HG03439 (cell line): ENCODE data around the gene CCDC63.
A peak's percentile ranks its signal among the peaks of the same experiment; 100 is the strongest.

Experiments used
- ATAC-seq: cut with Tn5 transposase; IDR thresholded peaks from one replicate; pipeline ENCODE4 v1.9.1; 2021; ENCODE audit warnings: mild to moderate bottlenecking, moderate library complexity; ENCODE audit not compliant: unreplicated experiment

The CCDC63 gene

DNA sequence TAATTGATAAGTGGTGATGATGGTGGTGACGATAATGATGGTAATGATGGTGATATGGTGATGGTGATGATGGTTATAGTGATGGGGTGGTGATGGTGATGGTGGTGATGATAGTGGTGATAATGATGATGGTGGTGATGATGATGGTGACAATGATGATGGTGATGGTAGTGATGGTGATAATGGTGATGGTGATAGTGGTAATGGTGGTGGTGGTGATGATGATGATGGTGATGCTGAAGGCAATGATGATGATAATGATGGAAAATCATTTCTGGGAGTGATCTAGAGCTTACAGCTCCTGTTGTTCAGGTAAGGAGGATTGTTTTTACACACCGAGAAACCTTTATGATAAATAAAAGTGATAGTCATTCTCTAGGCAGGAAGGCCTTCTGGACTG, 33.9 kb downstream of the CCDC63 start:
- ATAC-seq = no peak

DNA sequence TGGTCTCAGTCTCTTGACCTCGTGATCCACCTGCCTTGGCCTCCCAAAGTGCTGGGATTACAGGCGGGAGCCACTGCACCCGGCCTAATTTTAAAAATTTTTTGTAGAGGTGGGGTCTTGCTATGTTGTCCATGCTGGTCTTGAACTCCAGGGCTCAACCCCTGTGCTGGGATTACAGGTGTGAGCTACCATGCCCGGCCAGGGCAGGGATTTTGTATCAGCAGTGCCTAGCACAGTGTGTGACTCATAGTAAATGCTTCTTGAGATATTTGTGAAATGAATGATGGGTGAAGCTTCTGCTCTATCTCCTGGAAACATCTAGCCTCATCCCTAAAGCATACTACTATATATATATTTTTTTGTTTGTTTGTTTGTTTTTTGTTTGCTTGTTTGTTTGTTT, 36.5 kb downstream of the CCDC63 start:
- no peak for ATAC-seq

DNA sequence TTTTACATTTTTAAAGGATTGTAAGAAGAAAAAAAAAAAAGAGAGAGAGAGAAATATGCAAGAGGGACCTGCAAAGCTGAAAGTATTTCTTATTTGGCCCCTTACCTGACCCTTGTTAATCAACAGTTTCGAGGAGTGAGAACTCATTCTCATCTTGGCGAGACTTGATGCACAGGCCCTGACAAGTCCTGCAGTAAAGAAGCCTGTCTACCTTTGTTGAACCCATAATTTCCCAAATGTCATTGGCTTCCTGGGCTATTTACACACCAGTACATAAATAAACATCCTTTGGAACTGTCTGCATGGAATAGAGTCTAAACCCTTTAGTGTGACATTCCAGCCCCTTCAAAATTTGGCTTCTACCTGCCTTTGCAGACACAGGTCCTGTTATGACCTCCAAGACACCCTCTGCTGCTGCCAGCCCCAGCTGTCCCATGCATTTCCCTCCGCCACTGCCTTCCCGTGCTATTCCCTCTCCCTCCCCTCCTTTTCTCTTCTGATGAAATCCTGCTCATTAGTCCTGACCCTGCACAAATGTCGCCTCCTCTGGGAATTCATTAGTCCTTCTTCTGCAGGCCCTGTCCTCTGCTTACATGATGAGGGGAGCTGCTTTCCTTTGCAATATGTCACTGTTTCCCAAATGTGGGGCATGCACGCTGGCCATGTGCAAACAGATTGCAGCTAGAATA, 38.5 kb downstream of the CCDC63 start:
- ATAC-seq = no peak

DNA sequence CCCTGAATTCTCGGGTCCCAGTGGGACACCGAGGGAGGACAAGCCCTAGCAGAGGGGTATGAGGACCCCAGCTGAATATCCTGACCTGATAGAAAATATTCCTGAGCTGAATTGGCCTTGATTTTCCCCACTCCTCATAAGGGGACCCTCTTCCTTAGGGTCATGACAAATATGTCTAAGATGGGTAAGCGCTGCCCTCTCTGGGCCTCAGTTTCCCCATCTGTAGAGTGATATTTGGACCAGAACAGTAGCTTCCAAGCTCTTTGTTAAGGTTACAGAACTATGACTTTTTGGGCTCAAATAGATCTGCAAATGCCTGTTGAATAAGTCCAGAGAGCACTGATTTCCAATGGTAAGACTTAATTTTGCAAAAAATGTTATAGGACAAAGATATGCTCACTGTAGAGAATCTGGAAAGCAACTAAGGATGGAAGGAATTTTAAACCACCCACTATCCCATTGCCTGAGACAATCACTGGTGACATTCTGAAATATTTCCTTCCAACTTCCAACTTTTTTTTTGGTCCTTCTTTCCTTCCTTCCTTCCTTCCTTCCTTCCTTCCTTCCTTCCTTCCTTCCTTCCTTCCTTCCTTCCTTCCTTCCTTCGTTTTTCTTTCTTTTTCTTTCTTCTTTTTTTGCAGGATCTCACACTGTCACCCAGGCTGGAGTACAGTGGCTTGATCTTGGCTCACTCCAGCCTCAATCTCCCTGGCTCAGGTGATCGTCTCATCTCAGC, 41.6 kb downstream of the CCDC63 start:
- ATAC-seq = no peak

DNA sequence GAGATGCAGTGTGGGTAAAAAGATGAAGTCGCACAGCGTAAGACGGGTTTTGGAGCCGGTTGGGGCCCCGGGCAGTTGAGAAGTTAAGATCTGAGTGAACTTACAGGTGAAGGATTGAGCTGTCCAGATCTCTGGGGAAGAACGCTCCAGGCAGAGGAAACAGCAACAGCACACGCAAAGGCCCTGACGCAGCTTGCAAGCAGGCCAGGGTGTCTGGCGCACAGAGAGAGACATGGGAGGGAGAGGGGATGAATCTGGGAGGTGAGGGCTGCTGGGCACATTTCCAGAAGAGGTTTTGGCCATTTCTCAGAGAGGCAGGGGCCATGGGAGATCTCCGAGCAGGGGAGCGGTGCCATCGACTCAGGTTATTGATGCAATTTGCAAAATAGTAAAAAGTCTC, 42.6 kb downstream of the CCDC63 start:
- ATAC-seq = no peak

GRCh38 chr12:110893956-110894355, 47.2 kb downstream of the CCDC63 start:
- ATAC-seq = no peak

DNA sequence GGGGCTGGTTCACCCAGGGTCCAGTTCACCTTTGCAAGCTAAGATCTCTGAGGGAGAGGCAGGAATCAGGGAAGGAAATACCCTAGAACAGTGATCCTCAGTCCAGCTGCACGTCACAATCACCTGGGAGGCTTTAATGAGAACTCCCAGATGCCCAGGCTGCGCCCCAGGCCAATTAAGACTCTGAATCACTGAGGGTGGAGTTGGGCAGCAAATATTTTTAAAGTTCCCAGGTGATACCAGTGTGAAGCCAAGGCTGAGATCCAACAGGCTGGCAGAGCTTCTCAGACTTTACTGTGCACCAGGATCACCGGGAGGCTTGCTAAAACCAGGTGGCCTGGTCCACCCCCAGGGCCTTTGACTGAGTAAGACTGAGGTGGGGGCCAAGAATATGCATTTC, 49.8 kb downstream of the CCDC63 start:
- ATAC-seq = no peak

- no peak for ATAC-seq
These were observed 54.6 kb downstream of the CCDC63 start for GRCh38 chr12:110901401-110901800.

DNA sequence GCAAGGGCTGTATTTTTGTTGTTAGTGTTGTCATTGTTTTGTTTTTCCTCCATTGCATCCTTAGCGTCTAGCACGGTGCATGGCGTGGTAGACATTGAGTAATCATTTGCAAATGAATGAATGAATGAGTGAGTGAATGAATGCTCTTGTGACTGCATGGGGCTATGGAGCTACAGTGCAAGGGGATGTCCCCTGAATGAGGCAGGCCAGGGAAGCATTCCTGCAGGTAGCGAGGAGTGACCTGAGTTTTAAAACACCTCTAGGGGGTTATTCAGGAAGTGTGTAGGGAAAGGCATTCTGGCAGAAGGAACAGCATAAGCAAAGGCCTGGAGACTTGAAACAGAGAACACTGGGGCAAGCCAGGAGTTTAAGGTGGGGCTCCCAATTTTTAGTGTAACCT, 56.7 kb downstream of the CCDC63 start:
- no peak for ATAC-seq

DNA sequence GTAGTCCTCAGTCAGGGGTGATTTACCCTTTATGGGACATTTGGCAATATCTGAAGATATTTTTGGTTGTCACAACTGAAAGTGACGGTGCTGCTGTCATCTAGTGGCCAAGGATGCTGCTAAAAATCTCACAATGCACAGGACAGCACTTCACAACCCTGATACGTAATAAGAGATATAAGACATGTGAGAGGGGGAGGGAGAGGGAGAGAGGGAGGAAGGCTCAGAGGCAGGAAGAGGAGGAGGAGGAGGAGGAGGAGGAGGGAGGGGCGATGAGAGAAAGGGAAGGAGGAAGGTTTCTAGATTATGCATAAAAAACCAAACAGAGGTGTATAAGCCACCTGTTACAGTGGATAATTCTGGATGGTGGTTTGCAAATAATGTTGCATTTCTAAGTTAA, 59.3 kb downstream of the CCDC63 start:
- ATAC-seq = no peak

DNA sequence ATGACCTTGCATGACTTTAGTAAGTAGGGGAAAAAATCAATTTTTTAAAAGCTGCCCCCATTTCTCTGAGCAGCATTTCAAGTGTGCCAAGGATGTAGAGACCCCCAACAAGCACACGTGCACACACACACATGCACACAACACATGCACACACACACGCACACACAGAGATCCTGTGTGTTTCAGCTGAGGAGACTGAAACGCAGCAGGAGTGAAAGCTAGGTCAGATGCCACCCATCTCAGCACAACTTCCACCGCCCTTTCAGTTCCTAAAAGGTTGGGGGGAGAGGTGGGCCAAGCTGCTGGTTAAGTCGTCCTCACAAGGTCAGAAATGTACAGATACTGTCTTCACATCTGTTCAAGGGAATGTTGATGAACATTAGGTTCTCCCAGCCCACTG, 59.7 kb downstream of the CCDC63 start:
- ATAC-seq = no peak

DNA sequence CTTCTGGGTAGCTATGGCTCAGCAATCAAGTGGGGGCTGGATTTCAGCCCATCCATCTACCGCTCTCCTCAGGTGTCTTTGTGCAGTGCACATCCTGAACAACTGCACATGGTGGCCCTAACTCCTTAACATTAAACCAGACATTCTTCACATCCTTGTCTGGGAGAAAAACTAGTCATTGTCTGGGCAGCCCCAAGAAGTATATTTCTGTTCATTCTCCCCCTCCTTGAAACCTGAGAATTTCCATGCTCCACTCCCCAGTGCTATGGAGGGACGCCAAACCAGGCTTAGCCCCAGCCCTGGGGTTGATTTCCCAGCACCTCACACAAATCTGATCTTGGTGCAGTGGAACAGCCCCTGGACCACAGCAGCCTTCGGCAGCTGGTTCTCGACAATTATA, 60.2 kb downstream of the CCDC63 start:
- ATAC-seq = no peak

GRCh38 chr12:110907583-110907982, 60.8 kb downstream of the CCDC63 start:
- no peak for ATAC-seq

DNA sequence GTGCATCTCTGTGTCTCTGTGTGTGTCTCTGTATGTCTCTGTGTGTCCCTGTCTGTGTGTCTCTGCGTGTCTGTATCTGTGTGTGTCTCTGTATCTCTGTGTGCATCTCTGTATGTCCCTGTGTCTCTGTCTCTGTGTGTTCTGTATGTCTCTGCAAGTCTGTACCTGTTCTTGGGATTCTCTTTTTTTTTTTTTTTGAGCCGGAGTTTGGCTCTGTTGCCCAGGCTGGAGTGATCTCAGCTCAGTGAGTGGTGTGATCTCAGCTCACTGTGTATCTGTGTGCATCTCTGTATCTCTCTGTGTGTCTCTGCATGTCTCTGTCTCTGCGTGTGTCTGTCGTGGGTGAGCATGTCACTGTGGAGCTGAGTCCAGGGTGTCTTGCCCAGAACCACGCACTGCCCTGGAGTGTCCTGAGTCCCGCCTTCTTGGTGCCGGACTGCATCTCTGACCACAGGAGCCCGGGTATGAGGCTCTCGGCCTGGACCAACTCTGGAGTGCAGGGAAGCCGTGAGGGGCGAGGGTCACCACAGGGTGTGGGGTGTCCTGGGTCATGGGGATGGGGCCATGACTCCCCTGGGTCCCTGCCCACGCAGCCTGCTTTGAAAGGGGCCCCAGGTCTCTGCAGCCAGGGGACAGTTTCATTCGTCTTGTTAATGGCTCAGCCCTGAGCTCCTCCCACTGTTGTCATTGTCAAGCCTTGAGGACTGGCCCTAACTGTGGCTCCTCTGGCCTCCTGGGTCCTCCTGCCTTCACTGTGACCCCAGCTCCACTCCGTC, 61.8 kb downstream of the CCDC63 start:
- ATAC-seq = no peak

DNA sequence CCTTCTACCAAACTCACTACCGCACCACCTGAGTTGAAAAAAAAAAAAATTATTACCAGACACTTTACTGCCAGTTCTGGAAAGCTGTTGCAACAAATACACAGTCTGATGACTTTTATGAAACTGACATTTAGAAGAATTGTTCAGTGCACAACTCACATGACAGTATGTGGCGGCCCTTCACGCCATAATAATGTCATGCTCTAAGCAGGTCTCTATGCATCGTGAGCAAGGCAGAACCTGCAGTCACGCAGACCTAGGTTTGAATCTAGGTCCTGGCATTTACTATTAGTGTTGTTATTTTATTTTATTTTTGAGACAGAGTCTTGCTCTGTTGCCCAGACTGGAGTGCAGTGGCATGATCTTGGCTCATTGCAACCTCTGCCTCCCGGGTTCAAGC, 65.5 kb downstream of the CCDC63 start:
- no peak for ATAC-seq

DNA sequence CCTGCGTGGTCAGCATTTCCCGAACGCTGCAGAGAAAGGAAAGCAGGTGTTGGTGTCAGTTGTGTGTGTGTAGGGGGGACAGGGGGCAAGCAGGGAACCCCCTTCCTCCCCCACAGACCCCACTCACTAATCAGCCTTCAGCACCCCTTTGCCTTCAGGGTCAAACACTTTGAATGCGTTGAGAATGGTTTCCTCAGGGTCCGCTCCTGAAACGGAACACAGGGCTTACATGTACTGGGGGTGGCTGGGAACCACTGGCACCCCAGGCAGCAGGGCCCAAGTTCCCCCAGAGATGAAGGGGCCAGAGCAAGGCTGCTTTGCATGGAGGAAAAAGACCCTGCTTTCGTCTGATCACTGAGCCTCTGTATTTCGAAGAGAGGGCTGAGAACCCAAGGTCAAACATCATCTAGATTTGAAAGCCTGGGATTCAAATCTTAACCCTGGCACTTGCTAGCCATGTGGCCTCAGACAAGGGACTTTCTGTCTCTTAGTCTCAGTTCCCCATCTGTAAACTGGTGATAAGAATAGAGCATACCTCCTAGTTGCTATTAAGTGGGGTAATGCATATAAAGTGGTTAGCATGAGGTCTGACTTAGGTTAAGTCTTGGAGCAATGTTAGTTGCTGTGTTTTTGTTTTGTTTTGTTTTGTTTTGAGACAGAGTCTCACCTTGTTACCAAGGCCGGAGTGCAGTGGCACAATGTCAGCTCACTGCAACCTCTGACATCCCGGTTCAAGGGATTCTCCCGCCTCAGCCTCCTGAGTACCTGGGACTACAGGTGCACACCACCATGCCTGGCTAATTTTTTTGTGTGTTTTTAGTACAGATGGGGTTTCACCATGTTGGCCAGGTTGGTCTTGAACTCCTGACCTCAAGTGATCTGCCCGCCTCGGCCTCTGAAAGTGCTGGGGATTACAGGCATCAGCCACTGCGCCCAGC, 66.6 kb downstream of the CCDC63 start:
- ATAC-seq = peak; percentile 98

GRCh38 chr12:110916295-110916875, 69.6 kb downstream of the CCDC63 start:
- ATAC-seq = no peak

DNA sequence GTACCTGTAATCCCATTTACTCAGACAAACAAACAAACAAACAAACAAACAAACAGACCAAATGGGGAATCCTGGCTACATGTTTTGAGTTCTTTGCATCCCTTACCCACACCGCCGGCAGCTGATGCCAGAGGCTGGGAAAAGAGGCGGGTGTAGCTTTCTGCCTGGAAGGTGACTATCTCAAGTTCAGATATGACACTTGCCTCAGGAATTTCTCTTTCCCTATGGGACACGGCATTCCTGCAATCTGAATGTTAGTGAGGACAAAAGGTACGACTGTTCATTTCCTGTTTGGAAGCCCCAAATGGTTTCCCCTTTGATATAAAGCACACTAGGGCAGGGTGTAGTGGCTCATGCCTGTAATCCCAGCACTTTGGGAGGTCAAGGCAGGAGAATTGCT, 70.7 kb downstream of the CCDC63 start:
- no peak for ATAC-seq

DNA sequence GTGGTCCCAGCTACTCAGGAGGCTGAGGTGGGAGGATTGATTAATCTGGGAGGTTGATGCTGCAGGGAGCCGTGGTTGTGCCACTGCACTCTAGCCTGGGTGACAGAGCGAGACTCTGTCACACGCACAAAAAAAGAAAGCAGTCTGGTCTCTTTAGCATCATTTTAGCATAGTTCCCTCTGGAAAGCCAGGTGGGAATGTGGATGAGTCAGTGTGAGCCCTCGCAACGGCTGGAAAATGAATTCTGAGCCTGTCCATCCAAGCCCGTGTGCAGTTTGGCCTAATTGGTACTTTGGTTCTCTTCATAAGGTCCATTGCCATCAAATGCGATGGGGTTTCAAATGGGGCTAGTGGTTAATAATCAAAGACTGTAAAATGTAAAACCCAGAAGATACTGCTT, 71.2 kb downstream of the CCDC63 start:
- ATAC-seq = no peak

- no peak for ATAC-seq
These were observed 72.9 kb downstream of the CCDC63 start for GRCh38 chr12:110919720-110920119.
